Uterus (tissue), 4 donors: ENCODE data around the gene SFXN3. TPM values are rescaled to one million over a fixed set of nuclear protein-coding genes. Genes with fewer than 3 reads are reported as not detected.

Experiments used
- DNase-seq, 2 donors: peaks; one replicate each; pipeline ENCODE4 v3.0.0-alpha.2; 2019 to 2020
- H3K27ac ChIP-seq, 2 donors: fragments of 200-600 bp; sonication (generic); 1 replicate in 1 of 2; 2 replicates in 1 of 2; pipeline ENCODE4 v1.5.1; 2016 to 2018
- H3K27me3 ChIP-seq, 2 donors: fragments of 200-600 bp; sonication (generic); one replicate each; pipeline ENCODE4 v1.5.1; 2018 to 2019; ENCODE audit warnings: control low read depth in 1 of 2
- H3K36me3 ChIP-seq, 2 donors: fragments of 200-600 bp; sonication (generic); one replicate each; pipeline ENCODE4 v1.5.1; 2019; ENCODE audit warnings: control low read depth in 1 of 2
- H3K4me1 ChIP-seq, 2 donors: fragments of 200-600 bp; sonication (generic); one replicate each; pipeline ENCODE4 v1.5.1; 2018 to 2019; ENCODE audit warnings: control low read depth in 1 of 2
- H3K4me3 ChIP-seq, 2 donors: fragments of 200-600 bp; sonication (generic); 1 replicate in 1 of 2; 2 replicates in 1 of 2; pipeline ENCODE4 v1.5.1; 2018 to 2019; ENCODE audit warnings: mild to moderate bottlenecking in 1 of 2
- H3K9me3 ChIP-seq, 2 donors: fragments of 200-600 bp; sonication (generic); one replicate each; pipeline ENCODE4 v1.5.1; 2019; ENCODE audit warnings: control low read depth in 1 of 2
- POLR2A ChIP-seq, 2 donors: fragments of 450-650 bp; IDR thresholded peaks; one replicate each; pipeline ENCODE4 v1.6.1; 2016; ENCODE audit warnings: antibody characterized with exemption in 2 of 2, mild to moderate bottlenecking in 1 of 2, moderate library complexity in 1 of 2
- intact Hi-C: fragments of 100-400 bp; cut with DNase I; formaldehyde crosslinking; loops from one replicate; pipeline ENCODE4 v1.15.1; 2023; ENCODE audit warnings: low total_unique reads
- total RNA-seq, 4 donors: library from RNA; depleted of rRNA in 3 of 4; stranded (reverse); fragments of >200 nt in 3 of 4; gene quantifications; one replicate each; pipeline versions ENCODE4 v1.1.0 to v1.2.4, GENCODE V29; 2014 to 2023
- TF ChIP-seq, protein P1 (sequence below), 4 experiments: fragments of 200-600 bp in 2 of 4; fragments of 450-650 bp in 2 of 4; sonication (generic) in 2 of 4; IDR thresholded peaks; one replicate each; pipeline ENCODE4 v1.5.1; 2016 to 2019; ENCODE audit warnings: antibody characterized with exemption in 4 of 4, mild to moderate bottlenecking in 2 of 4, moderate library complexity in 1 of 4
- donor health status: DM: yes; HTN: yes; CAD: no.

The SFXN3 gene, protein sequence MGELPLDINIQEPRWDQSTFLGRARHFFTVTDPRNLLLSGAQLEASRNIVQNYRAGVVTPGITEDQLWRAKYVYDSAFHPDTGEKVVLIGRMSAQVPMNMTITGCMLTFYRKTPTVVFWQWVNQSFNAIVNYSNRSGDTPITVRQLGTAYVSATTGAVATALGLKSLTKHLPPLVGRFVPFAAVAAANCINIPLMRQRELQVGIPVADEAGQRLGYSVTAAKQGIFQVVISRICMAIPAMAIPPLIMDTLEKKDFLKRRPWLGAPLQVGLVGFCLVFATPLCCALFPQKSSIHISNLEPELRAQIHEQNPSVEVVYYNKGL
- 100 to 1,000 TPM in 1 of 4 donors, 10 to 100 TPM in 3; 34.6 to 161 (median 58.1) TPM for total RNA-seq

DNA sequence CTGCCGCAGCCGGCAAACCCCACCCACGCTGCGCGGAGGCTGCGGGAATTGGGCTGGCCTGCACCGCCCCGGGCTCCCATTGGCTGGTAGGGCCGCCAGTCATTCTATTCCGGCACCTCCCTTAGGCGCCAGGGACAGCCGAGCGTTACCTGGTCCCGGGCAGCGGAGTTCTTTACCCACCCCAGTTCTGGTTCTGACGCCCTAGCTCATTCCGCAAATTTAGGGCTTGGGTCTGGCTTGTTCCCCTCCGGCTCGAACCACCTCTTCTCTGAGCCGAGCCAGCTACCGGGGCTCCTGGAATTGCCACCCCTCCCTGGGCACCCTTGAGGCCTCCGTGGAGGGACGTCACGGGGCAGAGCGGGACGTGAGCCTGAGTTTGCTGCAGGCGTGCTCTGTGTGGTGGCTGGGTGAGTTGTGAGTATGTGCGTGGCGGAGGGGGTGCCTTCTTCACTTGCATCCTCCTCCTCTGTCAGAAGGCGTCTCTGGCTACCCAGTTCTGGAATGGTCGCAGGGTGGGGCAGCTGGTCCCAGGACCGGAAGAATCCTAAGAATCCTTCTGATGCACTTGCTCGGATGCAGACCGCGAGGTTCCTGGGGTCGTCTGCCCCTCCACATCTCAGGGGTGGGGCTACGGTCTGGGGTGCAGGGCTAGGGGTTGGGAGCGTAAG lies at the start of gene SFXN3, which contains the start of gene PDZD7:
Gene SFXN3 (plus strand): TSS at position 107 of the 668 bp plus-strand sequence. CDS start 3,461 bp downstream, outside the sequence.
Gene PDZD7 (minus strand): TSS at position 2 of the 668 bp plus-strand sequence. CDS start 910 bp downstream, outside the sequence.
- Histone ChIP-seq H3K4me1 (peaks cover 0 to 10% of the 10 kb centered on the region in 2 donors), H3K27ac (peak within 1 kb of the TSS; percentile 94 to 98), H3K36me3 (no peaks in the 10 kb centered on the region), H3K27me3 (no peaks in the 10 kb centered on the region), H3K9me3 (no peaks in the 10 kb centered on the region), H3K4me3 (peak within 1 kb of the TSS; percentile 61 to 73)
- intact Hi-C loops, result no loop called here
- TF ChIP-seq, protein P1, sequence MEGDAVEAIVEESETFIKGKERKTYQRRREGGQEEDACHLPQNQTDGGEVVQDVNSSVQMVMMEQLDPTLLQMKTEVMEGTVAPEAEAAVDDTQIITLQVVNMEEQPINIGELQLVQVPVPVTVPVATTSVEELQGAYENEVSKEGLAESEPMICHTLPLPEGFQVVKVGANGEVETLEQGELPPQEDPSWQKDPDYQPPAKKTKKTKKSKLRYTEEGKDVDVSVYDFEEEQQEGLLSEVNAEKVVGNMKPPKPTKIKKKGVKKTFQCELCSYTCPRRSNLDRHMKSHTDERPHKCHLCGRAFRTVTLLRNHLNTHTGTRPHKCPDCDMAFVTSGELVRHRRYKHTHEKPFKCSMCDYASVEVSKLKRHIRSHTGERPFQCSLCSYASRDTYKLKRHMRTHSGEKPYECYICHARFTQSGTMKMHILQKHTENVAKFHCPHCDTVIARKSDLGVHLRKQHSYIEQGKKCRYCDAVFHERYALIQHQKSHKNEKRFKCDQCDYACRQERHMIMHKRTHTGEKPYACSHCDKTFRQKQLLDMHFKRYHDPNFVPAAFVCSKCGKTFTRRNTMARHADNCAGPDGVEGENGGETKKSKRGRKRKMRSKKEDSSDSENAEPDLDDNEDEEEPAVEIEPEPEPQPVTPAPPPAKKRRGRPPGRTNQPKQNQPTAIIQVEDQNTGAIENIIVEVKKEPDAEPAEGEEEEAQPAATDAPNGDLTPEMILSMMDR (IDR thresholded peaks at IDR 0.05), result peak in 1 of 4 experiments; percentile 23
- TF ChIP-seq POLR2A (IDR thresholded peaks at IDR 0.05), result peak; percentile 68 to 82
- peak; percentile 96 for DNase-seq

DNA sequence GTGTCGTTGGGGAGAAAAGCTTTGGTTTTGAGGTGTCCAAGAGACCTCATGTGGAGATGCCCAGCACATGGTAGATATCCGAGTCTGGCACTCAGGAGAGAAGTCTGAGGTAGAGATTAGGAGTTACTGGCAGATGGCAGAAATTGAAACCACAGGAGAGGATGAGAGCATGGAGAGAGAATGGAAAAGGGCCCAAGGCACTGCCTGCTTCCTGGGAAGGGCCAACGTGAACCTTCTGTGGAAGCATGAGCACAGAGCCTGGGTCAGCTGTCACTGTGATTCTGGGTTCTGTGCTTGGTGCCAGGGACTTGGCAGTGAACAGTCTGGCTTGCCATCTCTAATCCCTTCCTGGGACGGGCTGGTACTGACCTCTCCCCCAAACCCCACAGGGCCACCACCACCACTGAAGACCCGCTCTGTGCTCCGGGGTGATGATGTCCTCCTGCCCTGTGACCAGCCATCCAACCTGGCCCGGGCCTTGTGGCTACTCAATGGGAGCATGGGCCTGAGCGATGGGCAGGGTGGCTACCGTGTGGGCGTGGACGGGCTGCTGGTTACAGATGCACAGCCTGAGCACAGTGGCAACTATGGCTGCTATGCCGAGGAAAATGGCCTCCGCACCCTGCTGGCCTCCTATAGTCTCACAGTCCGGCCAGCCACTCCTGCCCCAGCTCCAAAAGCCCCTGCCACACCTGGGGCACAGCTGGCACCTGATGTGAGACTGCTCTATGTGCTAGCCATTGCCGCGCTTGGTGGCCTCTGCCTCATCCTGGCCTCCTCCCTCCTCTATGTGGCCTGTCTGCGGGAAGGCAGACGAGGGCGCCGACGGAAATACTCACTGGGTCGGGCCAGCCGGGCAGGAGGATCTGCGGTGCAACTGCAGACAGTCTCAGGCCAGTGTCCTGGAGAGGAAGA lies 47.9 kb upstream of the SFXN3 start:
- Histone ChIP-seq H3K4me3 (no peak overlapping the region), H3K9me3 (no peaks in the 10 kb centered on the region), H3K27me3 (no peaks in the 10 kb centered on the region), H3K36me3 (no peaks in the 10 kb centered on the region), H3K27ac (no peak overlapping the region), H3K4me1 (peaks cover 4 to 13% of the 10 kb centered on the region in 2 donors)
- peak in 1 of 2 donors; percentile 11 for DNase-seq
- intact Hi-C loops, result no loop called here
- TF ChIP-seq POLR2A (IDR thresholded peaks at IDR 0.05), result no peak
- TF ChIP-seq, protein P1 (IDR thresholded peaks at IDR 0.05), result no peak

DNA sequence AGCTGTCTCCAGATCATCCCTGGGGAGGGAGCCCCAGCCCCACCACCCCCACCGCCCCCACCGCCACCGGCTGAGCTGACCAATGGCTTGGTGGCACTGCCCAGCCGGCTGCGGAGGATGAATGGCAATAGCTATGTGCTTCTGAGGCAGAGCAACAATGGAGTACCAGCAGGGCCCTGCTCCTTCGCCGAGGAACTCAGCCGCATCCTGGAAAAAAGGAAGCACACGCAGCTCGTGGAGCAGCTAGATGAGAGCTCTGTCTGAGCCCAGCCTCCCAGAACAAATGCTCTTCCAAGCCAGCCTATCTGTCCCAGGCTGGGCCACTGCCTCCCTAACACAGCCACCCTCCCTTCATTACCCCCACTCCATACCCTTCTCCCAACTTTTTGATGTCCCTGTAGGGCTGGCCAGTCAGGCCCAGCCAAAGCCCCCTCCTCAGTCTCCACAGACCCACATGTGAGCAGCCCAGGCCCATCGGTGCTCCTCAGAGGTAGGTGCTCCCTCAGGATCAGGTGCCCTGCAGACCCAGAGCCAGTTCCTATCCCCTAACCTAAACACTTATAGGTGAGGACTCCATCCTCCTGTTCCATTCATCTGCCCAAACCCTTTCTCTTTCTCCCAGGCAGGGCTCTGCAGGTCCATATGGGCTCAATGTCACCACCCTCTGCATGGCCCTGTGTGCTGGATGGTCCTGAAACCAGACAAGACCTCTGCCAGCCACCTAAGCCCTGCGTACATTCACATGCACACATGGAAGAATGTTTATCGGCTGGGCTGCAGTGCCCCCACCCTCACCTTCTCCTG lies 47.0 kb upstream of the SFXN3 start:
- Histone ChIP-seq H3K36me3 (no peaks in the 10 kb centered on the region), H3K27me3 (no peaks in the 10 kb centered on the region), H3K4me1 (peaks cover 6 to 20% of the 10 kb centered on the region in 2 donors), H3K9me3 (no peaks in the 10 kb centered on the region), H3K4me3 (no peak overlapping the region), H3K27ac (no peak overlapping the region)
- intact Hi-C loops, result no loop called here
- TF ChIP-seq POLR2A (IDR thresholded peaks at IDR 0.05), result no peak
- TF ChIP-seq, protein P1 (IDR thresholded peaks at IDR 0.05), result no peak
- DNase-seq, result peak in 1 of 2 donors; percentile 4

DNA sequence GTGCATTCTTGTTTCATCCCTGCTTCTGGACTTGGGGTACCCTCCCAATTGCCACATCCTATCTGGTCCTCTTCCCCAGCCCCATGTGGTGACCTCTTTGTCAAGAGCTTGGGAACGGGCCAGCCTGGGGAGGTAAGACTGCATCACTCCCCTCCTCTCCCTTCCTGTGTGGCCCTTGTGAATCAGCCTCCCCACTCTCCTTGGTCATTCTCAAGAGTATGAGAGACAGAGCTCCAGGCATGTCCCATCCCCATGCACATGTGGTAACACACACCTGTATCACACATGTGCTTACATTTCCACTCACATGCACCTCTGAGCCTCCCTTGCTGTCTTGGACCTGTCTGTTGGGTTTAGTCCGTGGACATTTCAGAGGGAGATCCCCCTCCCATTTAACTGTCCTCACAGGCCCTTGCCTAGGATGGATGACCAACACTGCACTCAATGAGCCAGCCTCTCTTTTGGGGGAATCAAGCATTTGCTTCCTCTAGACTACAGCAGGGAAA lies 46.3 kb upstream of the SFXN3 start:
- Histone ChIP-seq H3K9me3 (no peaks in the 10 kb centered on the region), H3K36me3 (no peaks in the 10 kb centered on the region), H3K4me3 (no peak overlapping the region), H3K27me3 (no peaks in the 10 kb centered on the region), H3K4me1 (peaks cover 6 to 20% of the 10 kb centered on the region in 2 donors), H3K27ac (no peak overlapping the region)
- intact Hi-C loops, result no loop called here
- TF ChIP-seq, protein P1 (IDR thresholded peaks at IDR 0.05), result no peak
- no peak for TF ChIP-seq POLR2A (IDR thresholded peaks at IDR 0.05)
- DNase-seq, result no peak
